GM23338 (cell line): ENCODE data around the gene SYMPK. TPM values are rescaled to one million over a fixed set of nuclear protein-coding genes. Genes with fewer than 3 reads are reported as not detected.

Experiments
- EZH2phosphoT487 ChIP-seq: fragments of 200-600 bp; sonication (generic); IDR thresholded peaks from one replicate; pipeline ENCODE4 v1.8.1; 2018; ENCODE audit warnings: antibody characterized with exemption; ENCODE audit not compliant: unreplicated experiment
- JUNB ChIP-seq: IDR thresholded peaks from one replicate; pipeline ENCODE4 v1.6.1; 2016; ENCODE audit warnings: antibody characterized with exemption; ENCODE audit not compliant: unreplicated experiment
- REST ChIP-seq: IDR thresholded peaks from one replicate; pipeline ENCODE4 v1.6.1; 2018; ENCODE audit warnings: antibody characterized with exemption; ENCODE audit not compliant: unreplicated experiment
- ZNF114 ChIP-seq: fragments of 250-450 bp; sonication (Bioruptor Pico); IDR thresholded peaks from 2 replicates; pipeline ENCODE4 v1.5.0; 2020; ENCODE audit warnings: mild to moderate bottlenecking, moderate library complexity
- ZNF462 ChIP-seq: fragments of 250-450 bp; sonication (Bioruptor Pico); IDR thresholded peaks from 2 replicates; pipeline ENCODE4 v1.5.0; 2020; ENCODE audit warnings: mild to moderate bottlenecking, moderate library complexity
- polyA plus RNA-seq: library from polyadenylated mRNA; unstranded; fragments of >200 nt; fragmentation: Nextera tagmentation; extraction: Ambion mirVana; gene quantifications from 2 replicates; pipeline ENCODE4 v1.2.1, GENCODE V29; 2016
- total RNA-seq: library from RNA; depleted of rRNA; stranded (reverse); fragments of >200 nt; shearing (Covaris generic); gene quantifications from 2 replicates; pipeline ENCODE4 v1.2.3, GENCODE V29; 2014

SYMPK gene
- total and polyA plus RNA-seq, 2 experiments from 2014 or later: 36.8 to 82.1 TPM

GRCh38 chr19:45782162-45782691 is 80.7 kb downstream of the SYMPK start, which contains the start of gene DMPK (continued):
- TF ChIP-seq REST (no peak), ZNF114 (CRISPR knock-in tag) (no peak), ZNF462 (no peak), EZH2phosphoT487 (no peak), JUNB (no peak)
